ENCODE measurements around the gene DHRS7B.

GRCh38 chr17:21228845-21229244 lies 102.1 kb downstream of the DHRS7B start:
- TF ChIP-seq CTCF (IDR thresholded peaks at IDR 0.05; ENCODE audit: poor library complexity, severe bottlenecking): no peak
- TF ChIP-seq TAF1 (IDR thresholded peaks at IDR 0.05; ENCODE audit: low read depth): no peak
